GM21526 (cell line): ENCODE measurements around the gene PYCR2.

Source experiments
- ATAC-seq: cut with Tn5 transposase; IDR thresholded peaks from one replicate; pipeline ENCODE4 v1.9.1; 2021; ENCODE audit warnings: moderate library complexity; ENCODE audit not compliant: unreplicated experiment, low FRiP score

The PYCR2 gene

GRCh38 chr1:225880222-225880588, 43.8 kb downstream of the PYCR2 start:
- no peak for ATAC-seq

- no peak for ATAC-seq
Observed at GRCh38 chr1:225879521-225880221, 44.4 kb downstream of the PYCR2 start.

GRCh38 chr1:225878282-225878681, 45.8 kb downstream of the PYCR2 start:
- no peak for ATAC-seq

- no peak for ATAC-seq
Observed at GRCh38 chr1:225877580-225877979, 46.5 kb downstream of the PYCR2 start.

DNA sequence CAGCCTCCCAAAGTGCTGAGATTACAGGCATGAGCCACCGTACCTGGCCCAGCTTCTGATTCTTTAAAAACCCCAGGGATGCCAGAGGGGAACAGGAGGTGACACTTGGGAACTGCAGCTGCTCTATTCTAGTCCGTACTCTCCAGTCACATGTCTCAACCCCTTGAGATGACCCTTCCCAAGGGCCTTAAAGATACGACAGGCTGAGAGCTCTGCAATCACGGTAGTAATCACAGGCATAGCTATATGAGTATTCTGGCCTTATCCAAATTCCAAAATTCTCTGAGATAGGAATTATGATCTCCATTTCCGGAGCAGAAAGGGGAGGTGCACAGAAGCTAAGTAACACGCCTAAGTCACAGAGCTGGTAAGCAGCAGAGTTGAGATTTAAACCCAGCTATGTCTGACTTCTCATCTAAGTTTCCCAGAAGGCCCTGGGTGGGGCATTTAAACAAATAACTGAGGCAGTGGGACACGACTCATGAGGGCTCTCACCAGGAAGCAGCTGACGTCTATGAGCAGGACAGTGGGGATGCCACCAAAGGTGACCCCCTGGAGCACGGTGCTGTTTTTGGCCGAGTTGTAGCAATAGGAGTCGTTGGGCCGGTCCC, 47.0 kb downstream of the PYCR2 start:
- ATAC-seq, result no peak

- no peak for ATAC-seq
Observed at GRCh38 chr1:225875044-225875815, 48.8 kb downstream of the PYCR2 start.

GRCh38 chr1:225874431-225874830, 49.6 kb downstream of the PYCR2 start:
- ATAC-seq, result no peak

DNA sequence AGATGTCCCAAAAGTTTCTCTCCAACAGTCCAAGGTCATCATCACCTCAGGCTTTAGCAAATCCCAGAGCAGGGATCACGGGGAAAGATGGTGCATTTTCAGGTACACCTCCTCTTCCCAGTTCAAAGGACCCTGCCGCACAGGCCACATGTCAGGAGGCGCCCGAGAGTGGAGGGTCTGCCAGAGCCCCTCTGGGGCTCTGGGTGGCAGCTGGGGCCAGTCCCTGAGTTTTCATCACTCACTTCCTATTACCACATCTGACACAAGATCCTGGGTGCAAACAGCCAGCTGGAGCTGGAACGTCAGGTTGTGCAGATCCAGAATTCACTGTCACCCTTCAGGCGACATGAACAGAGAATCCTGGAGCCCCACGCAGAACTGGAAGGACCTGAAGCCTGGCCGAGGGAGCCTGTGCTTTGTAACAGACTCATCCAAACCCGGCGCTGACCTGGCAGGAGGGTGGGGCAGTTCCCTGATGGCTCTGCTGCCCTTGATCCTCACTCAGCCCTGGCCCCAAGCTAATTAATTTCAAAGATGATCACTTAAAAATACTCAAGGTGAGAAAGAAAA, 50.7 kb downstream of the PYCR2 start:
- ATAC-seq, result no peak

GRCh38 chr1:225872075-225872430, 52.0 kb downstream of the PYCR2 start:
- ATAC-seq, result no peak

DNA sequence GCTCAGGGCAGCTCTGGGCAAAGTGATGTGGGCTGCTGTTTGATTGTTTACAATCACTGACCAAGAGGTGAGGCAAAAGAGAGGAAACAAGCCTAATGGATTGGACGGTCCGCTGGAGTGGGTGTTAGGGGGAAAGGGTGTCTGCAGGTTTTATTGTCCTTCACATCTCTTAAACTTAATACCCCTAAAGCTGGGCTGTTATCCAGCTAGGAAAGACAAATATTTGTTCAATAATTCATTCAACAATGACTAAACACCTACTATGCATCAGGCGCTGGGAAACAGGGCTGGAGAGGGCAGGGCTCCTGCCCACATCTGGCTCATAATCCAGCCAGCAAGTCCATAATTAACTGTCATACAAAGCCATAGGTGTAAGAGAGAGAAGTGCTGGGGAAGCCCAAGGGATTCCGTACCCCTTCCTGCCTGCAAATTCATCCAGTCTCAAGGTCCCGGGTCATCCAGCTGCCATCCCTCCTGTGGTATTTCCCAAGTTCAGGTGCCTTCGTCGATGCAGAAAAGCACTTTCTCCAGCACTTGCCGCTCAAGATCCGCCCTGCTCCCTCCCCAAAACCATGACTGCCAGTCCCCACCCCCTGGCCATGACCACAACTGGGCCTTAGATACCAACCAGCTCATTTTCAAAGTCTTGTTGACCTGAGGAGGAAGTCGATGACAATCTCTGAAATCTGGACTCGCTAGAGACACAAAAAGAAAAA, 52.5 kb downstream of the PYCR2 start:
- ATAC-seq, result no peak

DNA sequence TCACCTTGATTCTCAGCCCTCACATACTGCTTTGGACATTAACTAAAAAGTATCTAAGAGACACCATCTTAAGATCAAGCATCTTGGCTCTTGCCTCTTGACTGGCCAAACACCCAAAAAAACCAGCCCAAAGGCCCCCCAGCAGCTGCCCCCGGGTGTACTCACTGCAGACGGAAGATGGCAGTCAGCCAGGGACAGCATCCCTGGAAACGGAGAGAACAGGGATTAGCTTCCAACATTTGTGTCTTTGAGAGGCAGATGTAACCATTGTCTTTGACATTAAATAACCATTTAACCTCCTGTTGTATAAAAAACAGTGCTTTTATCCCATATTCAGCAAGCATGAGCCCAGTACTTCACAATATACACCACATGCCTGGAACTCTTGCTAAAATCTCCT, 53.1 kb downstream of the PYCR2 start:
- ATAC-seq, result no peak
